ENCODE data around the gene CYTH4. TPM values are rescaled to one million over a fixed set of nuclear protein-coding genes. Genes with fewer than 3 reads are reported as not detected.
A peak's percentile ranks its signal among the peaks of the same experiment; 100 is the strongest.

The CYTH4 gene
- total RNA-seq, 1 donor from 2014 or later: under 0.01 TPM

DNA sequence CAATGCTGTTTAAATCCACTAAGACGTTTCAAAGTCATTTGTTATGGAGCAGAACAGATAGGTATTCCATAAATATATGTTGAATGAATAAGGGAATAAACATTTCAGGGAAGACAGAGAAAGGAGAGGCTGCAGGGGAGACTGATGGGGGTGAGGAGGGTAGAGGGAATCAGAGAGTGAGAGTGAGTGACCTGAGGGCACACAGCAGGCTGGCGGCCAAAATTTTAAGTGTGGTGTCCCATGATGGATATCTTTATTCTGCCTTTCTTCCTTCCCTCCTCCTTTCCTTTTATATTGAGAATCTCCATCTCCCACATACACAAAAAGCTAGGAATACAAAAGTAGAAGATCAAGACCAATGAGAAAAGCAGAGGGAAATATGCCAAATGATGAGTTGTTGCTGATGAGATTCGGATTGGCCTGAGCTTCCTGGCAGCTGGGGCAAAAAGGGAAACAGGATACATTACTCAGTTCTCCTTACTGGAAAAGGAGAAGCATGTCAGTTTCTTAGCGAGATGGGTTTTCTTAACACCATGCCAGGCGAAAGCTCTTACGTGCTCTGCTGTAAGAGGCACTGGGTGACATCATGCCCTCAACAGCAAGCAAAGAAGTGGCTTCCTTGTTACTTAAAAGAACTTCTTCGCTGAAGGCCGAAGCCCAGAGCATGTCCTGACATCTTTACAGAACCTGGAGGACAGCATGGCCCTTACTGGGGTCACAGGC is 11.2 kb upstream of the CYTH4 start:
- DNase-seq: peak; percentile 55

DNA sequence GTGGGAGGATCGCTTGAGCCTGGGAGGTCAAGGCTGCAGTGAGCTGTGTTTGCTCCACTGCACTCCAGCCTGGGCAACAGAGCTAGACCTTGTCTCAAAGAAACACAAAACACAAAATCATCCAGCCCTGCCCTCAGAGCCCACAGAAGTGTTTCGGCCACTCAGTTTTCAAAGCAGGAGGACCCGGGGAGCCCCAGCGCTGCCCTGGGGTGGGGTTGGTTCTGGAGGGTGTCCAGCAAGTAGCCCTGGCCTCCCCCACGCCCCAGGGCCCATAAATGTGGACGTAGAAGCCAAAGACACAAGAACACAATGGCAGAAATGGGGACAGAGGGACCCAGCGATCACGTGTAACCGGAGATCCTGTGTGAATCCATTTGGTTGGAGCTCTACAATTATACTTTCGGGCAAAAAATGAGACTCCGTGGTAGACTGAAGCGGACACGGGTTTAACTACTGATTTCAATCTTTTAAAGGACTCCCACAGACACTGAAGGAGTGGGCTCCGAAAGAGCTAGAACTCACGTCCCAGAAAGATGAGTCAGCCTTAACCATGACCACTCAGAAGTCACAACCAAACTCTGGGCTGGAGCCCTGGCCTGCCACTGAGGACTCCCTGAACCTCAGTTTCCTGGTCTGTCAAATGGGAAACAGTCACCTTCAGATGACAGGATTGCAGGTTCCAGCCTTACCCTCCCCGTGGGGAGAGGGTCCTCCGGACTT is 9.0 kb upstream of the CYTH4 start:
- peak; percentile 32 for DNase-seq

DNA sequence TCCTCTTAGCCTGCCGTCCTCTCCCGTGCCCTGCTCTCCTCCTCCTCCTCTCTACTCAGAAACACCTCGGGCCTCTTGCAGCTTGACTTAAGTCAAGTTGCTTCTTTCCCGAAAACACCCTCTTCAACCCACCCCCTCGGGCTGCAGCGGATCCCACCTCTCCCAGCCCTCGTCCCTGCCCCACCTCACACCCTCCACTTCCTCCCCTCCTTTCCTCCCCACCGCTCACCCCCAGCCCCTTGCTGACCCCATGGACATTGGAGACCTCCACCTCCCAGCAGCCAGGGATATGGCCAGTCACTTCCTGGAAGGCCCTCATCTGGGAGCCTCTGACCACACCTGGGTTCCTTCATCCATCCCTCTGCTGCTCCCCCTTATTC is 8.5 kb upstream of the CYTH4 start:
- DNase-seq: no peak

DNA sequence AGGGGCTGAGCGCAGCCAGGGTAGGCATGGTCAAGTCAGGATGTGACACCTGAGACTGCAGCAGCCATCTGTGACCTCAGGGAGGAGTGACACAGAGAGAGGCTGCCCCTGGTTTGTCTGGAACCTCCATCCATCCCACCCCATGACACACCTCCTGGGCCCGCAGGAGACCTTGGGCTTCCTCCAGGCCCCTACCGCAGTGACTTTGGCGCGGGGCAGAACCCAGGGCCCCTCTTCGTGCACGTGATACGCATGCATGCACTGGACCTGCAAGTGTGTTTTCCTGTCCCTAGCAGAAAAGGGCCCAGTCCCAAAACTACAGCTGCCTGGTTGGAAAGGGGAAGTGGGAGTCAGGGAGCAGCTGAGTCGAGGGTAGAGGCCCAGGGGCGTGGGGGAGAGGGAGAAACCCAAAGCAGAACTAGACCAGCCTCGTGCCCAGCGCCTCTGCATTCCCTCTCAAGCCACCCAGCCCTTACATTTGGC is 7.9 kb upstream of the CYTH4 start:
- no peak for DNase-seq

DNA sequence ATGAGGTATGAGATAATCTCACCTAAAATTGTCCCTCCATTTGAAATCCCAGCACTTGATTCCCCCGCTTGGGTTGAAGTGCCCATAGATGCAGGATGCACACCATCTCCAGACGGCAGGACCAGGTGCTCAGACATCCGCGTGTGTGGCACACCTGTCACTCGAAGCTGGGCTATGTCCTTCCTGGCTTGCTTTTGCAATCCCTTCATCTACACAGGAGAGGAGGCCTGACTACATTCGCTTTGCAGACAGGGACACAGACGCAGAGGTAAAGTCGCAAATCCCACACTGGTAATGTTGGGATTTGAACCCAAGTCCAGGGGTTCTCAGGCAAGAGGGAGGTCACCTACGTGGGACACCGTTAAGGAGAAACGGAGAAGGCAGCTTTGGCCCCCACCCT is 7.2 kb upstream of the CYTH4 start:
- DNase-seq: no peak

DNA sequence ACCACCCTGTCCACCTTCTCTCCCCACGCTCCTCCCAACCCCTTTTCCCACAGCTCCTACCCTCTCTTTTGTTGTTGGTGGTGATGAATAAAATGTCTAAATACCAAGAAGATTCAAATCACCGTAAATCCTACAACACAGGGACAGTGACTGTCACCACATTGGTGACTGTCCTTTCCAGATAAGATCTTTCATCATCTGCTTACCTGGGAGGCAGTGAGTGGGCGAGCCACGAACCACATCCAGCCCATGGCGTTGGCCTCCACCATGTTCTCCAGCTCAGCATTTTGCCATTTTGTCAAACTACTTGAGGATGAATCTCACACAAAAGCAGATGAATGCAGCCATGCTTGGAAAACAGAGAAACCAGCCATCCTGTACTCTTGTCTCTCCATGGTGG is 6.7 kb upstream of the CYTH4 start:
- no peak for DNase-seq

DNA sequence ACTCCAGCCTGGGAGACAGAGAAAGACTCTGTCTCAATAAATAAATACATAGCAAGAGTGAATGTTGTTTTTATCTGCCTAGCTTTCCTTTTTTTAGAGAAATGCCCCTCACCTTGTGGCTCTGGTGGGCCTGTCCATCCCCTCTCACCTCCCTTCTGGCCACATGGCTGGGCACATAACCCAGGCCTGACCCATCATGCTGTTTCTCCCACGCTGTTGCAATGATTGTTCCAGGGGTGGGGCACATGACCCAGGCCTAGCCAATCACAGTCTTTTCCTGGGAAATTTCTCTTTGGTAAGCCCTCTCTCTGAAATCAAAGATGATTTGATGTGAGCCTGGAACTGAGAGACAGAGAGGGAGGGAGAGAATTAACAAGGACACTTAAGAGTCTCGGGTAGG is 5.5 kb upstream of the CYTH4 start:
- DNase-seq: no peak

DNA sequence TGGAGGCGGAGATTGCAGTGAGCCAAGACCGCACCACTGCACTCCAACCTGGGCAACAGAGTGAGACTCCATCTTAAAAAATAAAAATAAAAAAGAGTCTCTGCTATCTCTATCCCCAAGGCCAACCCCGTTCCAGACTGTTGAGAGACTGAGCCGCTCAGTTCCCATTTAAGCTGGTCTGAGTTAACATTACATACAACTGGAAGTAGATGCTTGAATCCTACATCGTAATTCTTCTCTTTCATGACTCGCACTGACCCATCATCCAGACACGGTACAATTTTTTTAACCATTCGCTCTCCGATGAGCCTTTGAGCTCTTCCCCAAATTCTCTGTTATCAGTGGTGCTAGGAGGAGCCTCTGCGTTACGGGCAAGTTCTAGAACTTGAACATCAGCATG is 4.9 kb upstream of the CYTH4 start:
- DNase-seq: no peak

DNA sequence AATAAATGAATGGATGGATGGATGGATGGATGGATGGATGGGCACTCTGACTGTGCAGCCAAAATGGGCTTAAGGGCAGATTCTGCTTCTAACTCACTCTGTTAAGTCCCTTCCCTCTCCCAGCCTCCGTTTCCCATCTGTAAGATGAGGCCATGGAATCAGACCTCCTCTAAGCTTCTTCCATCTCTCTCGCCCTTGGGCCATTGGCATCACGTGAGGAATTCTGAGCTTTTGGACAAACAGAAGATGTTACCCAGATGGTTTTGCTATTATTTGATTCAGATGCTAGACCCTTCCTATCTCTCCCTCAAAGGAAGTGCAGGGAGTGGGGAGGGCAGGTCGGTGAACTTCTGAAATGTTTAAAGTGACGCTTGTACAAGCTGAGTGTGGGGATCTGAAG is 4.0 kb upstream of the CYTH4 start:
- no peak for DNase-seq

DNA sequence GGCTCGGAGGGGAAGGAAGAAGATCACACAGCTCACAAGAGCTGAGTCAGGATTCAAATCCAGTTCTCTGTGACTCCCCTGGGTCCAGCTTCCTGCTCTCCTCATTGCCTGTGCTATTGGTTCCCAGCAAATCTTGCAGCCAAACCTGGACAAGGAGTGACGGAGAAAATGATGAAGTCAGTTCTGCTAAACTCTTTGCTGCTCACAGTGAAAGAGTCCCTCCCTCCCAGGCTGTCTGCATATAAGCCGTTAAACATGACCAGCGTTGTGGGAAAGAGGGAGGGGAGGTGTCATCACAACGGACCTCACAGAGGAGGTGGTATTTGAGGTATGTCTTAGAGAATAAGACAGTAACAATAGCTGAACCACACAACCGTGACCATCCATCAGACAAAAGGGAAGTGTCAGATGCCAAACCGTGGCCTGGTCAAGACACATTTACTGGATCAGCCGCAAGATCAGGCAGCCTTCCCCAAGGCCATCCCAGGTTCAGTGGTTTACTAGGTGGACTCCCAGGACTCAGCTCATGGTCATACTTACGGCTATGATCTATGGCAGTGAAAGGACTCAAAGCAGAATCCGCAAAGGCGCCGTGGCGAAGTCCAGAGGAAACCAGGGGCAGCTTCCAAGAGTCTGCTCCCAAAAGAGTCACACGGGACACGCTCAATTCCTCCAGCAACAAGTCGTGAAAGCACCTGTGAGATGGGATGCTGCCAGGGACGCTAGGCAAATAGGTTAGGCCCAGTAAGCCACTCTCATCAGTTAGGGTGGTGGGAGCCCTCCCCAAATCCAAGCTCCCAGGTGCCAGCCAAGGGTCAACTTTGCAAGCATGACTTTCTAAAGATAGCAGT is 2.8 kb upstream of the CYTH4 start:
- DNase-seq: no peak

DNA sequence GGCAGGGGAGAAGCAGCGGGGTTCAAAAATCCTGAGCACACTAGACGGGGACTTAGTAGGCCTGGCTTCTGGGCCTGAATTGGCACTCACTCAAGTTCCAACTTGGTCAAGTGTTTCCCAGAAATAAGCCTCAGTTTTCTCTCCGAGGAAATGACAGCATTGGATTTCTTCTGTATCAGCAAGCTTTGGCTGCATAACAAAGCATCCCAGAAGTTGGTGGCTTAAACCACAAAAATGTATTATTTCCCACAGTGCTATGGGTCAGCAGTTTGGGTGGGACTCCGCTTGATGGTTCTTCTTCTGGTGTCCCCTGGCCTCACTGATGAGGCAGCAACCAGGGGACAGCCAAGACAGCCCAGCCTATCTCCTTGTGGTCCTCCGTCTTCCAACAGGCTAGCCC is 1.6 kb upstream of the CYTH4 start:
- DNase-seq: no peak

DNA sequence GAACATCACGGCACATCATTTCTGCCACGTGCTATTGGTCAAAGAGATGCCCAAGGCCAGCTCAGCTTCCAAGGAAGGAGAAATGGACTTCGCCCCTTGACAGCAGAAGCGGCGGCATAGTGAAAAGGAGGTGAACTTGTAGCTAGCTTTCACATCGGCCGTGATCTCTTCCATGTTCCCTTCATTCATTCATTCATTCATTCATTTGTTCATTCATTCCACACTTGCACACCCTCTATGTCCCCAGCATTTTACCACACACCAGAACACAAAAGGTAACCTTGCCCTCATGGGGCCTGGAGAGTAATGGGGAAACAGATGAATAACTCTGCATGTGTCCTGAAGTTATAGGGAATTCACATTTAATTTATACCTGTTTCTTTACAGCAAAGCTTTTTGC is 1.1 kb upstream of the CYTH4 start:
- no peak for DNase-seq

DNA sequence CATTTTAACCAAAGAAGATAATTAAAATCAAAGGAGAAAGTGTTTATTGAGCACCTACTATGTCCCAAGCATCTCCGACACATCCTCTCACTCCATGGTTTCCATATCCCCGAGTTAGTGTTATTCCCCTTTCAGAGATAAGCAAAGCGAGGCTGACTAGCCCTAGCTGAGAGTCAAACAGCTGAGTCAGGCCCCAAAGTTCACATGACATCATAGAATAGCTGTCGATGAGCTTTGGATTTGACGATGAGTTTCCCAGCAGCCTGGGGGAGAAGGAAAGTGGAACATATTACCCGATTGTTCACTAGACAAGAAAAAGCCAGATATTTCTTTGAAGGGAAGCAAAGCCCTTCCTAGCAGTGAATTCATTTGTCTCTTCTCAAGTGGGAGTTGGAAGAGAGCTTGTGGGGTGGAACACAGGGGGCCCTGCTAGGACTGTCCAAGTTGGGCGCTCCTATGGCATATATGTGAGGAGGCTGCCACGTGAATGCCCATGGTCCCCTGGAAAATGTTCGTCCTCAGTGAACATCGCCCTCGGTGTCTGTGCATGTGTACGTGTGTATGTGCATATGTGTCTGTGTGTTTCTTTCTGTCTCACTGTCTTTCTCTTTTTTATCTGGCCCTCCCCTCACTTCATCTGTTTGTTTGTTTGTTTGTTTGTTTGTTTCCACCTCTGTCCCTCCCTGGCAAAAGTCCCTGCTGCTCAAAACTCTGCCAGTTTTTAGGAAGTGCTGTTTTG is 493 bp upstream of the CYTH4 start:
- no peak for DNase-seq

DNA sequence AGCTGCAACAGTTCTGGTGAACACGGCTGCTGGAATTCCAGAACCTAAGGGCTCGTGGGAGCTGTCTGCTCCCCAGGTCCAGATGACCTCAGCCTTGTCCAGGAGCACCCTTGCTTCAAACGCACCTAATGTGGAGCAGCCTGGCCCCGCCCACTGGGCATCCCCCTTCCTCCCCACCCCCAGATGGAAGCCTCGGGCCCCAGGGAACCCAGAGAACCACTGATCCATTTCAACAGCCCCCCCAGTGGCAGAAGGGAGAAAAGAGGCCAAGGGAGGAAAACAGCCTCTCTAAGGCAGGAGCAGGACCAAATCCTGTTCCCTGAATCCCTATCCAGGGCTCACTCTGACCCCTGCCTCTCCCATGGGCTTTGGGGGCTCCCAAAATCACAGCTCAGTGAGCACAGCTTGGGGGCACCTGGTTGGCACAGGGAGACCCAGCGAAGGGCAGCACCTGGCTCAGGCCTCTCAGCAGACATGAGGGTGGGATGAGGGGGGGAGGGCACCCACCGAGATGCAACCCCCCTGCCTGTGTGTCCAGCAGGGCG is 1.2 kb downstream of the CYTH4 start:
- no peak for DNase-seq

DNA sequence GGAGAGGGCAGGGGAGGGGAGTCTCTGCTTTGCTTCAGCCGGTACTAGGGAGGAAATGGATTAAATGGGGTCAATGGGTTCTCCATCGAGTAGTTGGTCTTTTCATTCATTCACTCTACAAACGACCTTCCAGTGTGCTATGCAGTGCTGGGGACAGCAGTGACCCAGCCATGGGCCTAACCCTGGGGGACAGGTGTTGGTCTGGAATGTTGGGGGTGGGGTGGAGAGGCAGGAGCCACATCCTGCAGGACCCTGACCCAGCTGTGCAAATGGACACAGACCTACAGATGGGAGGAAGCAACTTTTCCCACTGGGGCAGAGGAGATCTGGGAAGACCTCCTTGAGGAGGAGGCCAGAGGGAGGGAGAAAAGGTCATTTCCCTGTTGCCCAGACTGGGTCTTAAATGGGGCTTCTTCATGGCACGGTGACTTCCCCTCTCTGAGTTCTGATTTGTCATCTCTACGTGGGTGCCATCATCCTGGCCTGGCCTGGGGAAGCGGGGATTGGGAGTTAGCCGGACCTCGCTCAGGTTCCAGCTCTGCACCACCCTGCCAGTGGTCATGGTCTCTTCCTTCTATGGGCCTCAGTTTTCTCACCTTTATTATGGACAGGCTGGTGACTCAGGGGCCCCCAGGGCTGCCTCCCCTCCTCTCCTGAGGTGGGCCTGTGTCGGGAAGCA is 2.0 kb downstream of the CYTH4 start:
- no peak for DNase-seq

DNA sequence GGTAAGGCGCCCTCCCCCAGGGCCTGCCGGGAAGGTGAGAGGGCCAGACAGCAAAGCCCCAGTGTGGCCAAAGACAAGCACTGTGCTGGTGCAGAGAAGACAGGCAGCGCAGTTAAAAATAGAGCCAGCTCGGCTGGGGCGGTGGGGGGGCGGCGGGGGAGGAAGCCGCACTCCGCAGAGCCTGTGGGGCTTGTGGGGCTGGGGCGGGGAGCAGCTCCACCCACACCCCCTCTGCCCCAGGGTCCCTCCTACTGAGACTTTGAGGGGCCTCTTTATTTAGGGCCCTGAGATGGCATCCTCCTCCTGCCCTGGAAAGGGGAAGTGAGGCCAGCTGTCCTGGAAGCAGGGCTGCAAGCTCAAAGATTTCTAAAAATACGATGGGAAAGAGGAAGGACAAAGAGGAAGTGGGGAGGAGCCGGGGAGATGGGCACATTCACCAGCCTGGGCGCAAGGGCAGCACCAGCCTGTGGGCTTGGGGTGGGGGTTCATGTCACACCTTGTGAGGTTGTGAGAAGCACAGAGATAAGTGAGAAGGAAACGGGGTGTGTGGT is 2.6 kb downstream of the CYTH4 start:
- DNase-seq: no peak

DNA sequence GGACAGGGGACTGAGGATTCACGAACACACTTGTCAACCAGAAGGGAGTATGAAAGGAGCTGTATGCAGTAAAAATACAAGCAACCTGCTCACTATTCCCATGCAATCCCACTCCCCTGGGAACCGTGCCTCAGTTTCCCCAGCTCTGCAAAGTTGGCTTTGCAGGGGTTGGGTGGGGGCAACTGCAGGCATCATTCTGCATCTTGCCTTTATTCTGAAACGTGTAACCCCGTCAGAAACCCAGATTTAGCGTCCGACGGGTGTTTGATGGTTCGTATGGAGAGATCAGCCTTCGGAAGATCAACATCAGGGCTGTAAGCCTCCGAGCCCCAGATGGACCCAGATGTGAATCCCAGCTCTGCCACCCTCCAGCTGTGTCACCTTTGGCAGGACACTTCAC is 3.6 kb downstream of the CYTH4 start:
- no peak for DNase-seq

DNA sequence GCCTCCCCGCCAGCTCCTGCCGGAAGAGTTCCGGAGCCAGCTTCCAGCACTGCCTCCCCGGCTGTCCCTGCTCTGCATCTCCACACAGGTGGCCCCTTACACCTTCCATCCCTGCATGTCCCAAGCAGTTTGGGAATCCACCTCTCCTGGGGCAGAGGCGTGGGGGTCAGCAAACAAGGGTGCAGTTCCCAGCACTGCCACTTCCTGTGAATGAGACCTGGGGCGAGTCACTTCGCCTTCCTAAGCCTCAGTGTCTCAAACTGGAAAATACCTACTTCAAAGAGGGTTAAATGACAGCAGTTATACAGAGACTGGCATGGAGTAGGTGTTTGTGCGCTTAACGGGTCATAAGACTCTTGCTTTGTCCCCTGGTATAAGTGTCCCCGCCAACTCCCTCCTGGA is 5.2 kb downstream of the CYTH4 start:
- DNase-seq: no peak

DNA sequence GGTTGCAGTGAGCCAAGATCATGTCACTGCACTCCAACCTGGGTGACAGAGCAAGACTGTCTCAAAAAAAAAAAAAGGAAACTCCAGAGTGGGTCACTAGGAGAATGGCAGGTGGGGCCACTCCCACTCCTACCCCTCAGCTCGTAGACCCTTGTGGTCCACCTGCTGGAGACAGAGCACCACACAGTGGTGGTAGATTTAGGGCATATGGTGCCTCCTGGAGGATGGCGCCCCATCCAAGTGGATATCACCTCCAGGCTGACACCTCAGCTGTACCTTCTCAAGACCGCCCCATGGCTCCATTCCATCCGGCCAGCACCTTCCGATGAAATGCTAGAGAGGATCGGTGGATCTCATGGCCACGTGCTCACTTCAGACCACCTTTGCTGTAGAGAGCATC is 6.2 kb downstream of the CYTH4 start:
- DNase-seq: no peak

DNA sequence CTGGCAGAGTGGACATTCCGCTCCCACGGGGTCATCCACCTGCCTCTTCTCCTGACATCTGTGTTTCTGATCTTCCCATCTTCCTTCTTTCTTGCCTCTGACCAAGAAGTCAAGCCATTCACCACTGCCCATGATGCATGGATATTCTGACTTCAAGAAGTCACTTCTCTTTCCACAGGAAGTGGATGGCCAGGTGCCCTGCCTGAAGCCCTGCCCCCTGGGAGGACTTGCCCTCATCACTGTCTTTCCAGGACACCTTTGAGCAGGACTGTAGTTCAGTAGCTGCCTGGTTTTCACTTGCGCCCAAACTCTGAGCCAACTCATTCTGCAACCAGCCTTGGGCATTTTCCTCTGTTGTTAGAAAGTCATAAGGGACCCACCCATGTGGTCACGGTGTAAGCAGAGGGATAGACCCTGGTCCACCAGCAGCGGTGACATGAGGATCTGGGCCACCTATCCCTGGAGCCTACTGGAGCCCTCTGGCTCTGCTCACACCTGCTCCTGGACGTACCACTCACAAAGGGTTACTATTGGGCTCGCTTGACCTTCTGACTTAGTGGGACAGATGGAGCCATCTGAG is 6.9 kb downstream of the CYTH4 start:
- DNase-seq: no peak

DNA sequence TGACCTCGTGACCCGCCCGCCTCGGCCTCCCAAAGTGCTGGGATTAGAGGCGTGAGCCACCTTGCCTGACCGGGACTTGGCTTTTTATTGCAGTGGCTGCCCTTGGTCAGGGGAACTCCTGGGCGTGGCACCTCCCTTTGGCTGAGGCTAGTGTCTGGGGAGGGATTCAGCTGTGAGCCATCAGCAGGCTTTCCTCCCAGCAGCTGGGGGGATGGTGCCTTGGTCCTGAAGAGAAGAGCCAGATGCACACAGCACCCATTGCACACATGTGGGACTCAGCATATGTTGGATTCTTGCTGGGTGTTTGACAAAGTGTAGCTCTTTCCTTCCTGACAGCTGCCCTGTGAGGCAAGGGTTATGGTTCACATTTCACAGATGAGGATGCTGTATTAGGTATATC is 8.4 kb downstream of the CYTH4 start:
- no peak for DNase-seq
